Neural crest cell (in vitro differentiated cells): ENCODE data around the gene CALN1. TPM values are rescaled to one million over a fixed set of nuclear protein-coding genes. Genes with fewer than 3 reads are reported as not detected.

Experiments used
- DNase-seq: peaks from one replicate; pipeline ENCODE4 v3.0.0; 2021; ENCODE audit warnings: low read depth, mixed read lengths, low spot score
- H3K27ac Mint-ChIP-seq: one replicate; pipeline ENCODE4 v1.8.0; 2021; ENCODE audit warnings: mild to moderate bottlenecking, mixed read lengths; ENCODE audit not compliant: unreplicated experiment
- H3K27me3 Mint-ChIP-seq: 2 replicates; pipeline ENCODE4 v1.8.0; 2021; ENCODE audit warnings: low read depth, mild to moderate bottlenecking, mixed read lengths
- H3K36me3 Mint-ChIP-seq: 2 replicates; pipeline ENCODE4 v1.8.0; 2021; ENCODE audit warnings: low read depth, mild to moderate bottlenecking, mixed read lengths
- H3K4me1 Mint-ChIP-seq: 2 replicates; pipeline ENCODE4 v1.8.0; 2021; ENCODE audit warnings: mixed read lengths
- H3K4me3 Mint-ChIP-seq: one replicate; pipeline ENCODE4 v1.8.0; 2021; ENCODE audit warnings: mild to moderate bottlenecking, mixed read lengths
- H3K9me3 Mint-ChIP-seq: 2 replicates; pipeline ENCODE4 v1.8.0; 2021; ENCODE audit warnings: mixed read lengths
- CTCF ChIP-seq: fragments of 200-600 bp; sonication (generic); conservative IDR thresholded peaks from 2 replicates; pipeline ENCODE4 v1.5.0; 2021; ENCODE audit warnings: antibody characterized with exemption, mild to moderate bottlenecking
- total RNA-seq: library from RNA; stranded (reverse); gene quantifications from 2 replicates; pipeline ENCODE4 v1.2.1, GENCODE V29; 2021

Gene CALN1
- total RNA-seq, 1 donor from 2014 or later = 0.51 TPM

- H3K4me3 Mint-ChIP-seq = no peak overlapping the region
- no peaks in the 10 kb centered on the region for H3K36me3 Mint-ChIP-seq
- H3K27me3 Mint-ChIP-seq = no peaks in the 10 kb centered on the region
- no peak overlapping the region for H3K27ac Mint-ChIP-seq
- TF ChIP-seq CTCF = no peak
- no peaks in the 10 kb centered on the region for H3K4me1 Mint-ChIP-seq
- DNase-seq = no peak
- H3K9me3 Mint-ChIP-seq = peaks cover 2% of the 10 kb centered on the region
These were observed 313.1 kb downstream of the CALN1 start for GRCh38 chr7:72098807-72099580.

GRCh38 chr7:72097226-72097625 is 314.9 kb downstream of the CALN1 start:
- Mint-ChIP-seq H3K27me3 (no peaks in the 10 kb centered on the region), H3K9me3 (no peaks in the 10 kb centered on the region), H3K4me3 (no peak overlapping the region), H3K27ac (no peak overlapping the region), H3K36me3 (no peaks in the 10 kb centered on the region), H3K4me1 (no peaks in the 10 kb centered on the region)
- DNase-seq = no peak
- no peak for TF ChIP-seq CTCF

- no peak for TF ChIP-seq CTCF
- no peaks in the 10 kb centered on the region for H3K27me3 Mint-ChIP-seq
- no peak for DNase-seq
- no peak overlapping the region for H3K4me3 Mint-ChIP-seq
- H3K4me1 Mint-ChIP-seq = no peaks in the 10 kb centered on the region
- H3K36me3 Mint-ChIP-seq = no peaks in the 10 kb centered on the region
- H3K9me3 Mint-ChIP-seq = peaks cover 4% of the 10 kb centered on the region
- no peak overlapping the region for H3K27ac Mint-ChIP-seq
These were observed 319.4 kb downstream of the CALN1 start for GRCh38 chr7:72092769-72093168.

- Mint-ChIP-seq H3K36me3 (no peaks in the 10 kb centered on the region), H3K4me3 (no peak overlapping the region), H3K27ac (no peak overlapping the region), H3K4me1 (no peaks in the 10 kb centered on the region), H3K27me3 (no peaks in the 10 kb centered on the region), H3K9me3 (peaks cover 4% of the 10 kb centered on the region)
- no peak for TF ChIP-seq CTCF
- no peak for DNase-seq
These were observed 324.2 kb downstream of the CALN1 start for GRCh38 chr7:72087926-72088325.

GRCh38 chr7:72080865-72081510 is 331.1 kb downstream of the CALN1 start:
- Mint-ChIP-seq H3K27ac (peak overlapping the region; percentile 59), H3K36me3 (no peaks in the 10 kb centered on the region), H3K27me3 (no peaks in the 10 kb centered on the region), H3K4me1 (no peaks in the 10 kb centered on the region), H3K4me3 (no peak overlapping the region), H3K9me3 (no peaks in the 10 kb centered on the region)
- DNase-seq = no peak
- TF ChIP-seq CTCF = no peak
